ENCODE measurements around the gene PCDHA13.
"Not testable (repeated sequence)": the region's sequence is repeated elsewhere in the genome, so short reads cannot be mapped to it uniquely, and the experiment has no call there.

PCDHA13 gene

GRCh38 chr5:140881889-140882590 lies at the start of gene PCDHA13:
PCDHA13 (plus strand) TSS chr5:140882124; CDS start chr5:140882269, 145 bp downstream.
- H3K27ac ChIP-seq (ENCODE audit: low read depth, low read length): no peak within 1 kb of the TSS
- H3K27me3 ChIP-seq (ENCODE audit: control insufficient read depth in 1 of 2, insufficient read depth in 2 of 2, low read length in 2 of 2): no peaks in the 10 kb centered on the region
- no peaks in the 10 kb centered on the region for H3K36me3 ChIP-seq (ENCODE audit: control insufficient read depth in 1 of 2, insufficient read depth in 2 of 2, low read length in 2 of 2)
- H3K9ac ChIP-seq (ENCODE audit: low read depth in 1 of 2, low read length in 2 of 2): no peak within 1 kb of the TSS
- peak within 1 kb of the TSS in 1 of 2 donors; percentile 33 for H3K4me3 ChIP-seq (ENCODE audit: low read depth in 1 of 2, low read length in 2 of 2)
- H3K4me1 ChIP-seq (ENCODE audit: control insufficient read depth in 1 of 2, insufficient read depth in 2 of 2, low read length in 2 of 2): no peaks in the 10 kb centered on the region
- peaks cover 16 to 32% of the 10 kb centered on the region in 2 donors for H3K9me3 ChIP-seq (ENCODE audit: control insufficient read depth in 1 of 2, low read length in 2 of 2)

DNA sequence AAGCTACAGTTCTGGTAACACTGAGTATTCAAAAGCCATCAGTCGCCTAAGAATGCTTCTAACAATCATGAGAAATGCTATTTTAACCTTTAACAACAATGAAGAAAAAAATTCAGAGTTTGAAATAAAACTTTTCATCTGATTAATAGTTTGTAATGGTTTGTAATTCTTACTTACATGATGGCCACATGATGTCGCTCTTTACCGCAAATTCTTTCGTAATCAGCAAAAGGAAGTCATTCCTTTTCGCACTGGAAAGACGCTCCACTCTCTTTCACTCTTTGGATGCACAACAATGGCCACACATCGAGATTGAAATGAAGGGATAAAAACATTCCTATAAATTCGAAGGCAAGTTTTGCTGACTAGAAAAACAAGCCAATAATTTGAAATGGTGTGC lies 47.9 kb upstream of the PCDHA13 start, which contains the start of gene PCDHA7:
TSS of gene PCDHA7 (plus strand) at position 277 of the 400 bp plus-strand sequence. CDS start at position 392, 115 bp downstream.
- Histone ChIP-seq H3K27ac (ENCODE audit: low read depth, low read length) (no peak within 1 kb of the TSS), H3K4me3 (ENCODE audit: low read depth in 1 of 2, low read length in 2 of 2) (peak within 1 kb of the TSS; percentile 2 to 29), H3K4me1 (ENCODE audit: control insufficient read depth in 1 of 2, insufficient read depth in 2 of 2, low read length in 2 of 2) (no peaks in the 10 kb centered on the region), H3K9me3 (ENCODE audit: control insufficient read depth in 1 of 2, low read length in 2 of 2) (peaks cover 20 to 23% of the 10 kb centered on the region in 2 donors), H3K27me3 (ENCODE audit: control insufficient read depth in 1 of 2, insufficient read depth in 2 of 2, low read length in 2 of 2) (no peaks in the 10 kb centered on the region), H3K36me3 (ENCODE audit: control insufficient read depth in 1 of 2, insufficient read depth in 2 of 2, low read length in 2 of 2) (no peaks in the 10 kb centered on the region), H3K9ac (ENCODE audit: low read depth in 1 of 2, low read length in 2 of 2) (no peak within 1 kb of the TSS)

- H3K27me3 ChIP-seq (ENCODE audit: control insufficient read depth in 1 of 2, insufficient read depth in 2 of 2, low read length in 2 of 2); H3K36me3 ChIP-seq (ENCODE audit: control insufficient read depth in 1 of 2, insufficient read depth in 2 of 2, low read length in 2 of 2); H3K4me1 ChIP-seq (ENCODE audit: control insufficient read depth in 1 of 2, insufficient read depth in 2 of 2, low read length in 2 of 2); H3K9ac ChIP-seq (ENCODE audit: low read depth in 1 of 2, low read length in 2 of 2); H3K27ac ChIP-seq (ENCODE audit: low read depth, low read length): not testable (repeated sequence)
- Histone ChIP-seq H3K9me3 (ENCODE audit: control insufficient read depth in 1 of 2, low read length in 2 of 2) (peaks cover 20 to 23% of the 10 kb centered on the region in 2 donors), H3K4me3 (ENCODE audit: low read depth in 1 of 2, low read length in 2 of 2) (peak overlapping the region; percentile 2 to 29)
Observed at GRCh38 chr5:140834439-140835008, 47.4 kb upstream of the PCDHA13 start.

GRCh38 chr5:140835622-140836510 lies 46.1 kb upstream of the PCDHA13 start:
- Histone ChIP-seq H3K4me3 (ENCODE audit: low read depth in 1 of 2, low read length in 2 of 2) (no peak overlapping the region), H3K36me3 (ENCODE audit: control insufficient read depth in 1 of 2, insufficient read depth in 2 of 2, low read length in 2 of 2) (no peaks in the 10 kb centered on the region), H3K9me3 (ENCODE audit: control insufficient read depth in 1 of 2, low read length in 2 of 2) (peaks cover 19 to 21% of the 10 kb centered on the region in 2 donors), H3K4me1 (ENCODE audit: control insufficient read depth in 1 of 2, insufficient read depth in 2 of 2, low read length in 2 of 2) (no peaks in the 10 kb centered on the region), H3K9ac (ENCODE audit: low read depth in 1 of 2, low read length in 2 of 2) (no peak overlapping the region), H3K27me3 (ENCODE audit: control insufficient read depth in 1 of 2, insufficient read depth in 2 of 2, low read length in 2 of 2) (no peaks in the 10 kb centered on the region), H3K27ac (ENCODE audit: low read depth, low read length) (no peak overlapping the region)

- Histone ChIP-seq H3K27me3 (ENCODE audit: control insufficient read depth in 1 of 2, insufficient read depth in 2 of 2, low read length in 2 of 2) (no peaks in the 10 kb centered on the region), H3K4me1 (ENCODE audit: control insufficient read depth in 1 of 2, insufficient read depth in 2 of 2, low read length in 2 of 2) (no peaks in the 10 kb centered on the region), H3K36me3 (ENCODE audit: control insufficient read depth in 1 of 2, insufficient read depth in 2 of 2, low read length in 2 of 2) (no peaks in the 10 kb centered on the region), H3K9me3 (ENCODE audit: control insufficient read depth in 1 of 2, low read length in 2 of 2) (peaks cover 6 to 18% of the 10 kb centered on the region in 2 donors), H3K9ac (ENCODE audit: low read depth in 1 of 2, low read length in 2 of 2) (no peak within 1 kb of the TSS), H3K27ac (ENCODE audit: low read depth, low read length) (no peak within 1 kb of the TSS), H3K4me3 (ENCODE audit: low read depth in 1 of 2, low read length in 2 of 2) (no peak within 1 kb of the TSS)
Observed at GRCh38 chr5:140840978-140841962, 40.7 kb upstream of the PCDHA13 start, which contains the start of gene PCDHA8. PCDHA8 (plus strand) TSS chr5:140841187; CDS start chr5:140841322, 135 bp downstream.

- H3K36me3 ChIP-seq (ENCODE audit: control insufficient read depth in 1 of 2, insufficient read depth in 2 of 2, low read length in 2 of 2): no peaks in the 10 kb centered on the region
- H3K9me3 ChIP-seq (ENCODE audit: control insufficient read depth in 1 of 2, low read length in 2 of 2): peaks cover 4 to 17% of the 10 kb centered on the region in 2 donors
- no peaks in the 10 kb centered on the region for H3K4me1 ChIP-seq (ENCODE audit: control insufficient read depth in 1 of 2, insufficient read depth in 2 of 2, low read length in 2 of 2)
- H3K27ac ChIP-seq (ENCODE audit: low read depth, low read length): no peak overlapping the region
- no peaks in the 10 kb centered on the region for H3K27me3 ChIP-seq (ENCODE audit: control insufficient read depth in 1 of 2, insufficient read depth in 2 of 2, low read length in 2 of 2)
- no peak overlapping the region for H3K9ac ChIP-seq (ENCODE audit: low read depth in 1 of 2, low read length in 2 of 2)
- no peak overlapping the region for H3K4me3 ChIP-seq (ENCODE audit: low read depth in 1 of 2, low read length in 2 of 2)
Observed at GRCh38 chr5:140842798-140843733, 38.9 kb upstream of the PCDHA13 start.

- not testable (repeated sequence) for H3K36me3 ChIP-seq (ENCODE audit: control insufficient read depth in 1 of 2, insufficient read depth in 2 of 2, low read length in 2 of 2); H3K27ac ChIP-seq (ENCODE audit: low read depth, low read length); H3K4me3 ChIP-seq (ENCODE audit: low read depth in 1 of 2, low read length in 2 of 2); H3K27me3 ChIP-seq (ENCODE audit: control insufficient read depth in 1 of 2, insufficient read depth in 2 of 2, low read length in 2 of 2); H3K4me1 ChIP-seq (ENCODE audit: control insufficient read depth in 1 of 2, insufficient read depth in 2 of 2, low read length in 2 of 2); H3K9ac ChIP-seq (ENCODE audit: low read depth in 1 of 2, low read length in 2 of 2)
- peaks cover 0 to 14% of the 10 kb centered on the region in 2 donors for H3K9me3 ChIP-seq (ENCODE audit: control insufficient read depth in 1 of 2, low read length in 2 of 2)
Observed at GRCh38 chr5:140848139-140849102, 33.5 kb upstream of the PCDHA13 start, which contains the start of gene PCDHA9. PCDHA9 (plus strand) TSS chr5:140848382; CDS start chr5:140848496, 114 bp downstream.
